Mesendoderm (in vitro differentiated cells): ENCODE data around the gene COL4A2.
"Not testable (repeated sequence)": the region's sequence is repeated elsewhere in the genome, so short reads cannot be mapped to it uniquely, and the experiment has no call there.

Source experiments
- DNase-seq: peaks from one replicate; pipeline ENCODE4 v3.0.0; 2013
- H2AK5ac ChIP-seq: 2 replicates; pipeline ENCODE4 v1.6.1; 2013; ENCODE audit warnings: low read length, inconsistent platforms
- H2BK120ac ChIP-seq: 2 replicates; pipeline ENCODE4 v1.6.1; 2013; ENCODE audit warnings: low read depth, mild to moderate bottlenecking, low read length, moderate library complexity, mixed read lengths
- H2BK15ac ChIP-seq: replicated peaks from 2 replicates; pipeline ENCODE4 v1.6.1; 2013; ENCODE audit warnings: low read depth, mild to moderate bottlenecking, moderate library complexity
- H2BK5ac ChIP-seq: 2 replicates; pipeline ENCODE4 v1.6.1; 2013; ENCODE audit warnings: low read length, inconsistent platforms
- H3K18ac ChIP-seq: 2 replicates; pipeline ENCODE4 v1.6.1; 2013; ENCODE audit warnings: mild to moderate bottlenecking, low read length, mixed read lengths
- H3K23ac ChIP-seq: one replicate; pipeline ENCODE4 v1.6.1; 2013; ENCODE audit warnings: low read length
- H3K27ac ChIP-seq: 2 replicates; pipeline ENCODE4 v1.5.1; 2013; ENCODE audit warnings: low read depth, mild to moderate bottlenecking, inconsistent platforms, low read length, moderate library complexity
- H3K27me3 ChIP-seq: 2 replicates; pipeline ENCODE4 v1.6.1; 2013; ENCODE audit warnings: low read length, control low read depth, mild to moderate bottlenecking, inconsistent platforms; ENCODE audit not compliant: insufficient read depth, poor library complexity
- H3K36me3 ChIP-seq: 2 replicates; pipeline ENCODE4 v1.6.1; 2013; ENCODE audit warnings: low read length, inconsistent platforms; ENCODE audit not compliant: control insufficient read depth, insufficient read depth
- H3K4ac ChIP-seq: one replicate; pipeline ENCODE4 v1.6.1; 2013; ENCODE audit warnings: low read depth, mild to moderate bottlenecking, low read length, moderate library complexity
- H3K4me1 ChIP-seq: 2 replicates; pipeline ENCODE4 v1.6.1; 2013; ENCODE audit warnings: low read depth, low read length, inconsistent platforms; ENCODE audit not compliant: control insufficient read depth
- H3K4me2 ChIP-seq: 2 replicates; pipeline ENCODE4 v1.6.1; 2013; ENCODE audit warnings: low read length
- H3K4me3 ChIP-seq: 2 replicates; pipeline ENCODE4 v1.5.1; 2013; ENCODE audit warnings: mild to moderate bottlenecking, low read length
- H3K56ac ChIP-seq: one replicate; pipeline ENCODE4 v1.6.1; 2013; ENCODE audit warnings: low read length
- H3K79me1 ChIP-seq: 2 replicates; pipeline ENCODE4 v1.6.1; 2013; ENCODE audit warnings: low read length, inconsistent platforms
- H3K79me2 ChIP-seq: 2 replicates; pipeline ENCODE4 v1.6.1; 2013; ENCODE audit warnings: mild to moderate bottlenecking, low read length; ENCODE audit not compliant: control insufficient read depth, insufficient read depth
- H3K9ac ChIP-seq: 2 replicates; pipeline ENCODE4 v1.6.1; 2013; ENCODE audit warnings: low read length, inconsistent platforms
- H4K5ac ChIP-seq: one replicate; pipeline ENCODE4 v1.6.1; 2013; ENCODE audit warnings: low read length
- H4K8ac ChIP-seq: one replicate; pipeline ENCODE4 v1.6.1; 2013; ENCODE audit warnings: low read depth, mild to moderate bottlenecking, control low read depth, low read length, moderate library complexity
- WGBS: extraction: QIAGEN DNeasy Blood & Tissue Kit; methylation state at CpG from one replicate; pipeline ENCODE4 v1.1.7; 2013; ENCODE audit warnings: low lambda C conversion rate, missing lambda C conversion rate; ENCODE audit not compliant: insufficient coverage; ENCODE audit errors: extremely low coverage; 5-methylcytosine and 5-hydroxymethylcytosine counted together

Gene COL4A2

GRCh38 chr13:110393761-110394160 is 86.7 kb downstream of the COL4A2 start:
- no peaks in the 10 kb centered on the region for H3K27me3 ChIP-seq

GRCh38 chr13:110394371-110394841 is 87.3 kb downstream of the COL4A2 start:
- WGBS: no CpG with 5 or more reads among the region's 13 CpGs
- no peaks in the 10 kb centered on the region for H3K4me1 ChIP-seq

More at GRCh38 chr13:110393761-110394160, 86.7 kb downstream of the COL4A2 start:
- Histone ChIP-seq H3K4me1 (no peaks in the 10 kb centered on the region), H2AK5ac (no peak overlapping the region), H3K4me3 (no peak overlapping the region), H2BK5ac (no peak overlapping the region), H4K8ac (no peak overlapping the region), H4K5ac (no peak overlapping the region), H3K27ac (no peak overlapping the region), H3K4me2 (no peak overlapping the region), H3K18ac (no peak overlapping the region), H3K23ac (no peak overlapping the region), H2BK120ac (no peak overlapping the region), H2BK15ac (no peak overlapping the region), H3K79me1 (no peaks in the 10 kb centered on the region), H3K4ac (no peak overlapping the region), H3K36me3 (no peaks in the 10 kb centered on the region), H3K9ac (no peak overlapping the region), H3K56ac (no peak overlapping the region), H3K79me2 (no peaks in the 10 kb centered on the region)
- no peak for DNase-seq
- no CpG with 5 or more reads among the region's 4 CpGs for WGBS

GRCh38 chr13:110395616-110396015 is 88.5 kb downstream of the COL4A2 start:
- not testable (repeated sequence) for H3K4me1 ChIP-seq, H4K8ac ChIP-seq, H3K9ac ChIP-seq, H3K79me1 ChIP-seq, H2BK5ac ChIP-seq, H3K27me3 ChIP-seq, H3K27ac ChIP-seq, H4K5ac ChIP-seq, H3K79me2 ChIP-seq, H3K4me2 ChIP-seq, H2AK5ac ChIP-seq, H3K4me3 ChIP-seq, H3K4ac ChIP-seq, H3K23ac ChIP-seq, H3K18ac ChIP-seq, H3K36me3 ChIP-seq, H2BK120ac ChIP-seq, DNase-seq, H3K56ac ChIP-seq, H2BK15ac ChIP-seq
- no CpG with 5 or more reads among the region's 14 CpGs for WGBS

More at GRCh38 chr13:110394371-110394841, 87.3 kb downstream of the COL4A2 start:
- no peaks in the 10 kb centered on the region for H3K36me3 ChIP-seq
- no peaks in the 10 kb centered on the region for H3K79me1 ChIP-seq
- H2BK120ac ChIP-seq: no peak overlapping the region
- H2BK15ac ChIP-seq: no peak overlapping the region
- no peak overlapping the region for H4K8ac ChIP-seq
- H3K27me3 ChIP-seq: no peaks in the 10 kb centered on the region
- H3K27ac ChIP-seq: no peak overlapping the region
- no peak overlapping the region for H3K4me2 ChIP-seq
- no peak overlapping the region for H3K18ac ChIP-seq
- no peak for DNase-seq
- no peak overlapping the region for H3K9ac ChIP-seq
- H3K79me2 ChIP-seq: no peaks in the 10 kb centered on the region
- H2BK5ac ChIP-seq: no peak overlapping the region
- H3K4ac ChIP-seq: no peak overlapping the region
- H3K56ac ChIP-seq: no peak overlapping the region
- no peak overlapping the region for H2AK5ac ChIP-seq
- no peak overlapping the region for H3K4me3 ChIP-seq
- no peak overlapping the region for H4K5ac ChIP-seq
- no peak overlapping the region for H3K23ac ChIP-seq

- H2BK5ac ChIP-seq: no peak overlapping the region
- no peaks in the 10 kb centered on the region for H3K27me3 ChIP-seq
- H2AK5ac ChIP-seq: no peak overlapping the region
- no peak overlapping the region for H3K4ac ChIP-seq
- no peak overlapping the region for H2BK120ac ChIP-seq
- no peak overlapping the region for H3K27ac ChIP-seq
- H3K56ac ChIP-seq: no peak overlapping the region
- H3K4me2 ChIP-seq: no peak overlapping the region
- DNase-seq: no peak
- H2BK15ac ChIP-seq: no peak overlapping the region
- H3K4me1 ChIP-seq: no peaks in the 10 kb centered on the region
- H3K18ac ChIP-seq: no peak overlapping the region
- H3K36me3 ChIP-seq: no peaks in the 10 kb centered on the region
- H3K4me3 ChIP-seq: no peak overlapping the region
- no peak overlapping the region for H4K5ac ChIP-seq
- H3K23ac ChIP-seq: no peak overlapping the region
- no peak overlapping the region for H4K8ac ChIP-seq
- no peaks in the 10 kb centered on the region for H3K79me2 ChIP-seq
- no CpG with 5 or more reads among the region's 6 CpGs for WGBS
- H3K79me1 ChIP-seq: no peaks in the 10 kb centered on the region
- no peak overlapping the region for H3K9ac ChIP-seq
Measured at GRCh38 chr13:110396476-110396875, 89.4 kb downstream of the COL4A2 start.

- H3K4me2 ChIP-seq: no peak overlapping the region
- H2BK120ac ChIP-seq: no peak overlapping the region
- H4K5ac ChIP-seq: no peak overlapping the region
- no peak overlapping the region for H3K23ac ChIP-seq
- H3K27me3 ChIP-seq: no peaks in the 10 kb centered on the region
- H3K36me3 ChIP-seq: no peaks in the 10 kb centered on the region
- H3K27ac ChIP-seq: no peak overlapping the region
- no peaks in the 10 kb centered on the region for H3K4me1 ChIP-seq
- no peak overlapping the region for H2AK5ac ChIP-seq
- no peak overlapping the region for H3K4me3 ChIP-seq
- H3K4ac ChIP-seq: no peak overlapping the region
- H4K8ac ChIP-seq: no peak overlapping the region
- no peaks in the 10 kb centered on the region for H3K79me2 ChIP-seq
- no peaks in the 10 kb centered on the region for H3K79me1 ChIP-seq
- no peak overlapping the region for H3K18ac ChIP-seq
- WGBS: no CpG with 5 or more reads among the region's 11 CpGs
- H2BK5ac ChIP-seq: no peak overlapping the region
- H3K9ac ChIP-seq: no peak overlapping the region
- DNase-seq: no peak
- H2BK15ac ChIP-seq: no peak overlapping the region
- no peak overlapping the region for H3K56ac ChIP-seq
Measured at GRCh38 chr13:110396913-110397381, 89.9 kb downstream of the COL4A2 start.

GRCh38 chr13:110397436-110398115 is 90.5 kb downstream of the COL4A2 start:
- Histone ChIP-seq H3K4me2 (no peak overlapping the region), H3K18ac (no peak overlapping the region), H3K56ac (no peak overlapping the region), H3K79me1 (no peaks in the 10 kb centered on the region), H2BK5ac (no peak overlapping the region), H4K5ac (no peak overlapping the region), H4K8ac (no peak overlapping the region), H3K79me2 (no peaks in the 10 kb centered on the region), H3K27me3 (no peaks in the 10 kb centered on the region), H2BK15ac (no peak overlapping the region), H3K36me3 (no peaks in the 10 kb centered on the region), H2AK5ac (no peak overlapping the region), H3K23ac (no peak overlapping the region), H2BK120ac (no peak overlapping the region), H3K4me3 (no peak overlapping the region), H3K9ac (no peak overlapping the region), H3K4ac (no peak overlapping the region), H3K4me1 (no peaks in the 10 kb centered on the region), H3K27ac (no peak overlapping the region)
- DNase-seq: no peak
- no CpG with 5 or more reads among the region's 14 CpGs for WGBS
